ENCODE results near the gene A3GALT2. TPM values are rescaled to one million over a fixed set of nuclear protein-coding genes. Genes with fewer than 3 reads are reported as not detected.

A3GALT2 gene
- polyA plus RNA-seq (ENCODE audit: insufficient read length in 3 of 3), result not detected

- no peak for DNase-seq (ENCODE audit: low read depth in 3 of 3, low spot score in 2 of 3)
These were observed at the start of gene A3GALT2 for GRCh38 chr1:33320619-33321165. Gene A3GALT2 (minus strand): TSS chr1:33321098. CDS start chr1:33321098, 0 bp downstream.

- no peak for DNase-seq (ENCODE audit: low read depth in 3 of 3, low spot score in 2 of 3)
These were observed 49.4 kb upstream of the A3GALT2 start for GRCh38 chr1:33370301-33370700.

- no peak for DNase-seq (ENCODE audit: low read depth in 3 of 3, low spot score in 2 of 3)
These were observed 48.9 kb upstream of the A3GALT2 start for GRCh38 chr1:33369764-33370163.

- DNase-seq (ENCODE audit: low read depth in 3 of 3, low spot score in 2 of 3), result no peak
These were observed 48.2 kb upstream of the A3GALT2 start for GRCh38 chr1:33369081-33369480.

GRCh38 chr1:33368431-33368830, 47.5 kb upstream of the A3GALT2 start:
- no peak for DNase-seq (ENCODE audit: low read depth in 3 of 3, low spot score in 2 of 3)

GRCh38 chr1:33367485-33368405, 46.8 kb upstream of the A3GALT2 start:
- no peak for DNase-seq (ENCODE audit: low read depth in 3 of 3, low spot score in 2 of 3)

- DNase-seq (ENCODE audit: low read depth in 3 of 3, low spot score in 2 of 3), result no peak
These were observed 46.0 kb upstream of the A3GALT2 start for GRCh38 chr1:33366762-33367484.

- no peak for DNase-seq (ENCODE audit: low read depth in 3 of 3, low spot score in 2 of 3)
These were observed 44.7 kb upstream of the A3GALT2 start for GRCh38 chr1:33365560-33365997.

GRCh38 chr1:33364565-33364918, 43.6 kb upstream of the A3GALT2 start:
- no peak for DNase-seq (ENCODE audit: low read depth in 3 of 3, low spot score in 2 of 3)

- DNase-seq (ENCODE audit: low read depth in 3 of 3, low spot score in 2 of 3), result no peak
These were observed 42.6 kb upstream of the A3GALT2 start for GRCh38 chr1:33363470-33363861.

GRCh38 chr1:33363021-33363420, 42.1 kb upstream of the A3GALT2 start:
- DNase-seq (ENCODE audit: low read depth in 3 of 3, low spot score in 2 of 3), result no peak

GRCh38 chr1:33361532-33362235, 40.8 kb upstream of the A3GALT2 start:
- no peak for DNase-seq (ENCODE audit: low read depth in 3 of 3, low spot score in 2 of 3)

- no peak for DNase-seq (ENCODE audit: low read depth in 3 of 3, low spot score in 2 of 3)
These were observed 39.5 kb upstream of the A3GALT2 start for GRCh38 chr1:33360367-33360766.

GRCh38 chr1:33359931-33360330, 39.0 kb upstream of the A3GALT2 start:
- DNase-seq (ENCODE audit: low read depth in 3 of 3, low spot score in 2 of 3), result no peak

GRCh38 chr1:33358795-33359503, 38.1 kb upstream of the A3GALT2 start:
- DNase-seq (ENCODE audit: low read depth in 3 of 3, low spot score in 2 of 3), result no peak

GRCh38 chr1:33358114-33358794, 37.4 kb upstream of the A3GALT2 start:
- DNase-seq (ENCODE audit: low read depth in 3 of 3, low spot score in 2 of 3), result no peak

- no peak for DNase-seq (ENCODE audit: low read depth in 3 of 3, low spot score in 2 of 3)
These were observed 36.2 kb upstream of the A3GALT2 start for GRCh38 chr1:33357099-33357498.

- no peak for DNase-seq (ENCODE audit: low read depth in 3 of 3, low spot score in 2 of 3)
These were observed 33.9 kb upstream of the A3GALT2 start for GRCh38 chr1:33354707-33355316.

- no peak for DNase-seq (ENCODE audit: low read depth in 3 of 3, low spot score in 2 of 3)
These were observed 32.6 kb upstream of the A3GALT2 start for GRCh38 chr1:33353531-33353930.

All from right renal cortex interstitium (tissue), 3 donors.